Heart right ventricle (tissue), 16 donors: ENCODE data around the gene SP140L. TPM values are rescaled to one million over a fixed set of nuclear protein-coding genes. Genes with fewer than 3 reads are reported as not detected.

Experiments
- ATAC-seq, 8 donors: fragments of 200-7000 bp; cut with Tn5 transposase; one replicate each; pipeline ENCODE4 v1.9.1; 2020; ENCODE audit warnings: mild to moderate bottlenecking in 8 of 8, moderate library complexity in 8 of 8, moderate number of reproducible peaks in 1 of 8
- DNase-seq, 2 donors: peaks; one replicate each; pipeline ENCODE4 v3.0.0-alpha.2; 2020
- H3K27ac ChIP-seq, 10 donors: fragments of 200-600 bp; sonication (generic) in 2 of 10; one replicate each; pipeline versions ENCODE4 v1.5.0 to v1.8.0; 2020 to 2022; ENCODE audit warnings: mild to moderate bottlenecking in 3 of 10
- H3K27me3 ChIP-seq, 7 donors: fragments of 200-600 bp; one replicate each; pipeline ENCODE4 v1.8.0; 2021 to 2022; ENCODE audit warnings: mild to moderate bottlenecking in 2 of 7
- H3K36me3 ChIP-seq, 9 donors: fragments of 200-600 bp; sonication (generic) in 1 of 9; one replicate each; pipeline versions ENCODE4 v1.5.0 to v1.8.0; 2020 to 2022; ENCODE audit warnings: mild to moderate bottlenecking in 2 of 9
- H3K4me1 ChIP-seq, 9 donors: fragments of 200-600 bp; sonication (generic) in 1 of 9; one replicate each; pipeline versions ENCODE4 v1.5.0 to v1.8.0; 2020 to 2022; ENCODE audit warnings: mild to moderate bottlenecking in 4 of 9
- H3K4me3 ChIP-seq, 10 donors: fragments of 200-600 bp; sonication (generic) in 2 of 10; one replicate each; pipeline versions ENCODE4 v1.5.0 to v1.8.0; 2020 to 2022; ENCODE audit warnings: mild to moderate bottlenecking in 7 of 10, moderate library complexity in 2 of 10
- H3K9me3 ChIP-seq, 11 donors: fragments of 200-600 bp in 10 of 11; sonication (generic) in 2 of 11; one replicate each; pipeline versions ENCODE4 v1.5.0 to v1.8.0; 2013 to 2022; ENCODE audit warnings: mild to moderate bottlenecking in 2 of 11, control low read depth in 1 of 11, moderate library complexity in 1 of 11
- WGBS, 2 donors: extraction: QIAGEN DNeasy Blood & Tissue Kit; methylation state at CpG; one replicate each; pipeline ENCODE4 v1.1.7; 2013; ENCODE audit warnings: inconsistent platforms in 1 of 2; 5-methylcytosine and 5-hydroxymethylcytosine counted together
- intact Hi-C, 10 donors: fragments of 100-400 bp; cut with DNase I; formaldehyde crosslinking; loops; one replicate each; pipeline versions ENCODE4 v1.11.1 to v1.14.2; 2022
- polyA plus RNA-seq, 2 donors: library from polyadenylated mRNA; stranded (reverse); fragments of 200-250 nt; gene quantifications; one replicate each; pipeline ENCODE4 v1.2.3, GENCODE V29; 2013
- total RNA-seq, 10 donors: library from RNA; stranded (reverse); fragmentation: NEBNext Ultra II Directional in 3 of 10; extraction: Animal tissue kit (Norgen Biotek cat#: 25700) in 3 of 10; gene quantifications; one replicate each; pipeline versions ENCODE4 v1.2.1 to v1.2.4, GENCODE V29; 2021 to 2023
- TF ChIP-seq, protein P1 (sequence below), 9 donors: fragments of 200-600 bp; sonication (generic) in 2 of 9; IDR thresholded peaks; one replicate each; pipeline versions ENCODE4 v1.5.0 to v1.8.0; 2021 to 2022; ENCODE audit warnings: antibody characterized with exemption in 9 of 9, mild to moderate bottlenecking in 5 of 9, moderate library complexity in 1 of 9
- donor health status: Arrhythmogenic right ventricular cardiomyopathy.
- donor health status: ischemic (EF 13 %, LVEDD 7.1; RV severe dilation, severe dysfunction).
- donor health status: healthy with polysubstance abuse.
- donor health status: DM: no; HTN: yes; CAD: no.
- donor health status: DM: no; HTN: no; CAD: no.
- donor health status: ischemic (EF 25% LVEDD 6.9; RV normal size, moderate dysfunction).
- donor health status: ischemic (EF 25% LVEDD 5.7; RV mildly dilated, moderate dysfunction).
- donor health status: healthy.
- donor health status: DM: yes; HTN: yes; CAD: no.
- donor health status: Ischemic cardiomyopathy.
- donor health status: ischemic (EF 35%, LVEDD 5.7; RV mildly dilated, moderate dysfunction).
- donor health status: nonischemic (EF 11% LVEDD 7.7; RV severe dilation, severe dysfunction).
- donor health status: DM: yes; HTN: yes; CAD: no.
- donor health status: PGD.
- donor health status: ischemic (EF 29% LVEDD 5.4; RV normal size, mild dysfunction).
- donor health status: nonischemic (EF 23%, LVEDD 6.1; RV moderate dilation, normal function).

SP140L gene
- total and polyA plus RNA-seq, 12 donors, result 2.5 to 10.8 (median 4.4) TPM

DNA sequence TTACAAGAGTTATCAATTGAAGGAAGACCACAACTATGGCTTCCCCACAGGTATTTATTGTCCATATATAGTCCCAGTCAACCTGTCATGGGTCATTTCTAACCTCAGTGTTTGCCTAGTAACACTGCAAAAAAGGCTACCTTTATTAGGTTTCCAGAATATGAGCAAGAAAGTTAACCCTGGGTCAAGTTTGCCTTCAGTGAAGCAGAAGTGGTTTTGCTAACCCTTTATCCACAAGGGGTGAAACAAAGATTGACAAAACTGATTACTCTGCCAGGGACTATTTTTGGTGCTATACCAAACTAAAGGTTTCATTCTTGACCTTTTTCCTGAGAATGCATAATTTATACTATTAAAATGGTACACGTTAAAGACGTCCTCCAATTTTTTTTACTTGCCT lies 117.8 kb downstream of the SP140L start:
- 84 to 86% methylated on average over 2 of the region's 2 CpGs for WGBS, 2 donors
- peaks cover 0 to 80% (median 40%) of the 10 kb centered on the region in 9 donors for H3K36me3 ChIP-seq
- intact Hi-C loops, result loop anchor here in 1 of 10 donors (5.0 kb wide), 1 partner anchor 33 kb away; no protein-coding TSS in a partner anchor

DNA sequence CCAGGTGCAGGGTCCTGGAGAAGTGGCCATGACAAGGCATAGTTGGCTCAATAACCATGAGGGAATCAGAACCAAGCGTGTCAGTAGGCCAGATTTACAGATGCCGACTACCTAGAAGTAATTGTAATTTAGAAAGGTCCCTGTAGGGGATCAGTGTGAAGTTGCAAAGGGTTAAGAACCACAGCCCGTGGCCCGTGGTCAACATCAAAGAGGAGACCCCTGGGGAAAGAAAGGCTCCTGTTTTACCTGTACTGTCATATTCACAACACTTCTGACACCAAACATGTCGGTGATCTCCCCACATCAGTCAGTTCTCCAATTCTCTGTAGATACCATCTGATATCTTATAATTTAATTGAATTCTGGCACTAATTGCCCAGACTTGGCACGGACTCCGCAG lies 120.0 kb downstream of the SP140L start:
- TF ChIP-seq, protein P1, sequence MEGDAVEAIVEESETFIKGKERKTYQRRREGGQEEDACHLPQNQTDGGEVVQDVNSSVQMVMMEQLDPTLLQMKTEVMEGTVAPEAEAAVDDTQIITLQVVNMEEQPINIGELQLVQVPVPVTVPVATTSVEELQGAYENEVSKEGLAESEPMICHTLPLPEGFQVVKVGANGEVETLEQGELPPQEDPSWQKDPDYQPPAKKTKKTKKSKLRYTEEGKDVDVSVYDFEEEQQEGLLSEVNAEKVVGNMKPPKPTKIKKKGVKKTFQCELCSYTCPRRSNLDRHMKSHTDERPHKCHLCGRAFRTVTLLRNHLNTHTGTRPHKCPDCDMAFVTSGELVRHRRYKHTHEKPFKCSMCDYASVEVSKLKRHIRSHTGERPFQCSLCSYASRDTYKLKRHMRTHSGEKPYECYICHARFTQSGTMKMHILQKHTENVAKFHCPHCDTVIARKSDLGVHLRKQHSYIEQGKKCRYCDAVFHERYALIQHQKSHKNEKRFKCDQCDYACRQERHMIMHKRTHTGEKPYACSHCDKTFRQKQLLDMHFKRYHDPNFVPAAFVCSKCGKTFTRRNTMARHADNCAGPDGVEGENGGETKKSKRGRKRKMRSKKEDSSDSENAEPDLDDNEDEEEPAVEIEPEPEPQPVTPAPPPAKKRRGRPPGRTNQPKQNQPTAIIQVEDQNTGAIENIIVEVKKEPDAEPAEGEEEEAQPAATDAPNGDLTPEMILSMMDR (IDR thresholded peaks at IDR 0.05), result no peak
- ATAC-seq (no peak), DNase-seq (no peak)
- Histone ChIP-seq H3K27ac (no peak overlapping the region), H3K36me3 (peaks cover 0 to 96% (median 47%) of the 10 kb centered on the region in 9 donors), H3K4me3 (no peak overlapping the region), H3K9me3 (no peaks in the 10 kb centered on the region), H3K4me1 (peaks cover 0 to 64% (median 2%) of the 10 kb centered on the region in 9 donors), H3K27me3 (no peaks in the 10 kb centered on the region)
- 83 to 84% methylated on average over 7 of the region's 7 CpGs for WGBS, 2 donors
- intact Hi-C loops, result loop anchor here in 1 of 10 donors (5.0 kb wide), 1 partner anchor 35 kb away; no protein-coding TSS in a partner anchor

More for the DNA sequence above, 117.8 kb downstream of the SP140L start:
- H3K9me3 ChIP-seq, result no peaks in the 10 kb centered on the region
- DNase-seq, result no peak
- H3K27ac ChIP-seq, result no peak overlapping the region
- H3K4me1 ChIP-seq, result peaks cover 1 to 86% (median 21%) of the 10 kb centered on the region in 9 donors
- H3K27me3 ChIP-seq, result no peaks in the 10 kb centered on the region
- no peak for ATAC-seq
- no peak overlapping the region for H3K4me3 ChIP-seq
- TF ChIP-seq, protein P1 (IDR thresholded peaks at IDR 0.05), result no peak

GRCh38 chr2:230447455-230448451 lies 120.8 kb downstream of the SP140L start:
- 79 to 82% methylated on average over 8 of the region's 8 CpGs for WGBS, 2 donors
- TF ChIP-seq, protein P1 (IDR thresholded peaks at IDR 0.05), result no peak
- Histone ChIP-seq H3K27me3 (no peaks in the 10 kb centered on the region), H3K27ac (peak overlapping the region in 2 of 10 donors; percentile 6 to 69), H3K4me3 (no peak overlapping the region), H3K4me1 (peaks cover 0 to 57% (median 0%) of the 10 kb centered on the region in 9 donors), H3K36me3 (peaks cover 0 to 100% (median 50%) of the 10 kb centered on the region in 9 donors), H3K9me3 (no peaks in the 10 kb centered on the region)
- DNase-seq, result no peak
- intact Hi-C loops, result loop anchor here in 1 of 10 donors (5.0 kb wide), 1 partner anchor 35 kb away; no protein-coding TSS in a partner anchor
- no peak for ATAC-seq

DNA sequence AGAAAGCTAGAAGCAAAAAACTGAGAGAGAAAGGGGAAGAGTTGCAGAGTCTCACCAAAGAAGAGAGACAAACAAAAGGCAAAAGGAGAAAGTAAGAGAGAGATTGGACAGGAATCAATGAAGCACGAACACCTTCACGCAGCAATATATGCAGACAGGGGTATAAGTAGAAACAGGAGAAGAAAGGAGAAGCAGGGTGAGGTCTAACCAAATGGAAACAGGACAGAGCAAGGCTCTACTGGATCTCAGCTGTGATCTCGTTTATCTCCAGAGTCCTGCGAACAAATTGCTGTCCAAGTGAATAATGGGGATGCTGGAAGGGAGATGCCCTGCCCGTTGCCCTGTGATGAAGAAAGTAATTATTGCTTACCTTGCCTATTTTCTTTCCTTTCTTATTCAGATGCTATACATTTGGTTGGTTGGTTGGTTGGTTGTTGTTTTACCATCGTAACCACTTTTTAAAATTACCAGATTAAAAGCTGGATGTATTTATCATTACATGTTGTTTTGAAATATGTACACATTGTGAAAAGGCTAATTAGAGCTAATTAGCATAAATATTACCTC lies 123.0 kb downstream of the SP140L start:
- Histone ChIP-seq H3K9me3 (peaks cover 0 to 4% (median 0%) of the 10 kb centered on the region in 11 donors), H3K27me3 (no peaks in the 10 kb centered on the region), H3K4me1 (peaks cover 0 to 36% (median 0%) of the 10 kb centered on the region in 9 donors), H3K36me3 (peaks cover 0 to 100% (median 41%) of the 10 kb centered on the region in 9 donors), H3K4me3 (no peak overlapping the region), H3K27ac (no peak overlapping the region)
- intact Hi-C loops, result loop anchor here in 1 of 10 donors (5.0 kb wide), 1 partner anchor 38 kb away; no protein-coding TSS in a partner anchor
- TF ChIP-seq, protein P1 (IDR thresholded peaks at IDR 0.05), result no peak
- WGBS, 2 donors, result 92 to 95% methylated on average over 6 of the region's 6 CpGs
- ATAC-seq (no peak), DNase-seq (no peak)
